HG02759 (cell line): Measurements from ENCODE around the gene ZNF148.

Experiments used
- ATAC-seq: cut with Tn5 transposase; IDR thresholded peaks from one replicate; pipeline ENCODE4 v1.9.1; 2021; ENCODE audit warnings: mild to moderate bottlenecking, moderate library complexity; ENCODE audit not compliant: unreplicated experiment

Gene ZNF148

DNA sequence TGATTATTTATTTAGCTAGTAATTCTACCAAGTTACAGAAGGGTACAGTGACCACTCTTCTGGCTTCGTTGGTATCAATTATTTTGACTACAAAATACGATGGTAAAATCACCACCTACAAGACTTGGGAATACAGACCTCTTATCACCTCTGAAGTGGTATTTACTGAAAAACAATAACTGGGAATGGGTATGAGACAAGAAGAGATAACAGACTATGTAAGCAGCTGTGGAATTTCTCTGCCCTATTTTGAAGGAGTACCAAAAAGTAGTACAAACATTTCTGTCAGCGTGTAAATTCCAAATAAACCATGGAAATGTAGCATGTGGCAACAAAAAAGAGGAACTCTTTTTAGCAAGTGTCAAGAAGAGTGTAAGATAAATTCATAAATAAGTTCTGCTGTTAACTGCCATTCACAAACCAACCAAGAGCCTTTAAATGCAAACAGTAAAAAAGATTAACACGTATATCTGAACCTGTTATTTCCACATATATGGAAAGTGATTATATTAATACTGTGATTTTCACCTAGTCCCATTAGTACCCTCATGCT lies 85.6 kb downstream of the ZNF148 start:
- no peak for ATAC-seq

DNA sequence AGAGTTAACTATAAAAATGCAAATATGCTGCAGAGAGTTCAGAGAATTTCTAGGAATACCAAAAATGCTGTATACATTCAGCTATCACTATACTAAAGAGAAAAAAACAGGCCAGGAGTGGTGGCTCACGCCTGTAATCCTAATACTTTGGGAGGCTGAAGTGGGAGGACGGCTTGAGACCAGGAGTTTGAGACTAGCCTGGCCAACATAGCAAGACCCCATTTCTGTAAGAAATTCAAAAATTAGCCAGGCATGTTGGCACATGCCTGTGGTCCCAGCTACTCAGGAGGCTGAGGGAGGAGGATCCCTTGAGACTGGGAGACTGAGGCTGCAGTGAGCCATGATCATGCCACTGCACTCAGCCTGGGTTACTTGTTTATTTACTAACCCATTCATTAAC lies 87.9 kb downstream of the ZNF148 start:
- ATAC-seq, result no peak

DNA sequence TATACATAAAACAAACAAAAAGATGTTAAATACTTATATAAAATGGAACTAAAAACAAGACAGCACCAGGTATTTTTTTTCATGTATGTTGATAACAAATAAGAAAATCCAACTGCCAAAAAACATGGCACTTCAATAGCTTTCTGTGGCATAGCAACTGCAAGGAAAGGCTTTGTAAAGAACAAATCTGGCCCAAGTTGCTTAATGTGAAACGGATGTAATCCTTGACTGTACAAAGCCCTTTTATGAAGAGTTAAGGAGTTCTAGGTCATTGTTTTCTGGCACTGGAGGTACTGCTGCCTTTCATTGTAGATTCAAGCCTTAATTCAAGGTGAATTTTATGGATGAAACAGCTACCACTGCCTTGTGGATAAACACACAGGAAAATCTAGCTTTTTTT lies 93.7 kb downstream of the ZNF148 start:
- no peak for ATAC-seq

DNA sequence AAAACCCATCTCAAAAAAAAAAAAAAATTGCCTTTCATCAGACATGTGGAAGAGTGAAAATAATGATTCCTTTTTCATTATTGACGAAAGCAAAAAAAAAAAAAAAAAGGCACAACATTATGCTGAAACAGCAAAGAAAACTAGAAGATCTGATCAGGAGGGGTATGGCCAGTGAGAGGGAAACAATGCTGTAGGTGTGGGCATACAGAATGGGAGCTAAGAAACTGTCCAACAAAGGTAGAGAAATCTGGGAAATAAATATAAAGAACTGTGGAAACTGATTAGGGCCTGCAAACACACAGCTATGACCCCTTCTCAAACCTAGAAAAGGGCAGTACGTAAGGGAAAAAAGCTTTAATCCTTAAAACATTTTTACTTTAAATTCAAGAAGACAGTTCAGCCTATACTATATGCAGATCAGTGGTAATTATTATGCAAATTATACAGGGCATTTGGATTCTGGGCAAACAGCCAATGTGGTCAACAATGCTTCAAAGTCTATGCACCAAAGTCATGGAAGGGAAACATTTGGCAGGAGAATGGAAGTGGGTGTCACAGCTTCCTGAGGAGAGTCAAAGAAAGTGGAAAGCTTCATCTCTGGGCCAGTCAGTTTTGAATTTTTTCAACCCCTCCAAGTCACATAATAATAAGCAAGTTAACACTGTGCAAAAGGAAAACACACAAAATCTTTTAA lies 94.3 kb downstream of the ZNF148 start:
- no peak for ATAC-seq

DNA sequence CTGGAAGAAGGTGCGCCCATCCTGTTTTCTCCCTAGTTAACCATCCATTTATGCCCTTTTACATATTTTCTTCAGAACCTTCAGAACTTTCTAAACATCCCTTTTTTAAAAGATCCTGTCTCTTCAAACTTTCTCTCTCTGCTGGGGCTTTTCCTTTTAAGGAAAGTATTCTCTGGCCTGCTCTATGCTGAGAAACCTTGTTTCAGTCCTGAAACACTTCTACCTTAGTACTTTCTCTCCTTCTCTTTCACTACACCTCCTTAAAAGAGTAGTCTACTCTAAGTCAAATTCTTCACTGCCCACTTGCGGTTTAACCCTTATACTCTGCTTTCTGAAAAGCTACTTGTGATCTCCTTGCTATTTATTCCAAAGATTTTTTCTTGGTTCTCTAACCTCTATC lies 97.0 kb downstream of the ZNF148 start:
- ATAC-seq, result no peak

DNA sequence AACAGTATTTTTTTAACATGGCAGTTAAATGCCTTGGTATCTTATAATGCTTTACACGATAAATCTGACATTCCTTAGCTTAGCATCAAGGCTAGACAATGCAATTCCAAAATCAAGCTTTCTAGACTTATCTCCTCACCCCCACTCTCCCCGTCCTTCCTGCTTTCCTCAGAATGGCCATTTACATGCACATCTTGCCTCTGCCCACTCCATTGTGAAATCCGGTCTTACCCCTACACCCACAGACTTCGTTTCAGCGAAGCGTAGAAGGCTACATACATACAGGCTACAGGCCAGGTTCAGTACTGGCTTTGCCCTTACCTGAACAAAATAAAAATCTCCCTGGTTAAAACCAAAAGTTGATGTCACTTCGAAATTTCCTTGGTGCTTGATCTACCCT lies 104.0 kb downstream of the ZNF148 start:
- ATAC-seq, result no peak

DNA sequence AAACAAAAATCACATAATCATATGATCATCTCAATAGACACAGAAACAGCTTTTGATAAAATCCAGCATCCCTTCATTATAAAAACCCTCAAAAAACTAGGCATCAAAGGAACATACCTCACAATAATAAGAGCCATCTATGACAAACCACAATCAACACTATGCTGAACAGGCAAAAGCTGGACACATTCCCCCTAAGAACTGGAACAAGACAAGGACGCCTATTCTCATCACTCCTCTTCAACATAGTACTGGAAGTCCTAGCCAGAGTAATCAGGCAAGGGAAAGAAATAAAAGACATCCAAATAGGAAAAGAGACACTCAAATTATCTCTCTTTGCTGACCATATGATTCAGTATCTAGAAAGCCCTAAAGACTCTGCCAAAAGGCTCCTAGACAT lies 107.7 kb downstream of the ZNF148 start:
- ATAC-seq, result no peak

DNA sequence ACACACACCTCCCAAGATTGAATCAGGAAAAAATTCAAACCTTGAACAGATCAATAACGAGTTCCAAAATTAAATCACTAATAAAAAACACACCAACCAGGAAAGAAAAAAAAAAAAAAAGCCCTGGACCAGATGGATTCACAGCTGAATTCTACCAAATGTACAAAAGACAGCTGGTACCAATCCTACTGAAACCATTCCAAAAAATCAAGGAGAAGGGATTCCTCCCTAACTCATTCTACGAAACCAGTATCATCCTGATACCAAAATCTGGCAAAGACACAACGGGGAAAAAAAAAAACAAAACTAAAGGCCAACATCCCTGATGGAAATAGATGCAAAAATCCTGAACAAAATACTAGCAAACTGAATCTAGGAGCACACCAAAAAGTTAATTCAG lies 108.2 kb downstream of the ZNF148 start:
- no peak for ATAC-seq

DNA sequence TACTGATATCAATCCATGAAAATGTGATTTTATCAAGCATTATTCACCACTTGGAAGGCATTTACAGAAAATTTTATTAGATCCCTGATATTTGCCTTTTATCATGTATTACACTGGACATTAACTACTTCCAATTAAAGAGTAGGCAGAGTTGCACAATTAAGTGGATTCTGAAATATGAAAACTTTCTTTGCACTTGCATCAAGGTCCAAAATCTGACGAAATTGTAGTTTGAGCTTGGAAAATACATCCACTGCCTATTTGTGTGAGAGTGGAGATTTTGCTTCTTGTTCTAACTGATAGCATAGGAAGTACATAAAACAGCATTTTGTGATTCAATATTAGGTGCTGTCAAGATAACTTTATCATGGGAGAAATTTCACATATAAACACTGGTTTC lies 113.0 kb downstream of the ZNF148 start:
- no peak for ATAC-seq

DNA sequence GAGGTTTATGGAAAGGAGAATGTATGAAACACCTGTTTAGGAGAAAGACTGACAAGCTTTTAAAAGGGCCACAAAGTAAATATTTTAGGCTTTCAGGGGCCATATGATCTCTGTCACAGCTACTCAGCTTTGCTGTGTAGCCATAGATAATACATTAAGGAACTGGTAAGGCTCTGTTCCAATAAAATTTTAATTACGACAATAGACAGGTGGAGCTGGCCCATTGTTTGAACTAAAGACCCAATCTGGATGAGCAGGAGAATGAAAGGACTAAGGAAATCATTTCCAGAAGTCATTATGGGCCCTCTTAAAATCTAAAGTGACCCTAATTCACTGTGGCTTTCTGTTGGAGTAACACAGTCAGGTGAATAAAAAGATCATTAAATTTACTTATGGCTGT lies 114.1 kb downstream of the ZNF148 start:
- ATAC-seq, result no peak

DNA sequence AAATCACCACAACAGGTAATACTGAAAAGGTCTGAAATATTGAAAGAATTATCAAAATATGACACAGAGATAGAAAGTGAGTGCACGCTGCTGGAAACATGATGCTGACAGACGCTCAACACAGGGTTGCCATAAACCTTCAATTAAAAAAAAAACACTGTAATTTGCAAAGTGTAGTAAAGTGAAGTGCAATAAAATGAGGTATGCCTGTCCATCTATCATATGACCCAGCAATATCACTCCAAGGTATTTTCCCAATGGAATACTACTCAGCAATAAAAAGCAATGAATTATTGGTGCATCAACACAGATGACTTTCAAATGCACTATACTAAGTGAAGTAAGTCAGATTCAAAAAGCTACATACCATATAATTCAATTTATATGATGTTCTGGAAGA lies 115.0 kb downstream of the ZNF148 start:
- no peak for ATAC-seq

DNA sequence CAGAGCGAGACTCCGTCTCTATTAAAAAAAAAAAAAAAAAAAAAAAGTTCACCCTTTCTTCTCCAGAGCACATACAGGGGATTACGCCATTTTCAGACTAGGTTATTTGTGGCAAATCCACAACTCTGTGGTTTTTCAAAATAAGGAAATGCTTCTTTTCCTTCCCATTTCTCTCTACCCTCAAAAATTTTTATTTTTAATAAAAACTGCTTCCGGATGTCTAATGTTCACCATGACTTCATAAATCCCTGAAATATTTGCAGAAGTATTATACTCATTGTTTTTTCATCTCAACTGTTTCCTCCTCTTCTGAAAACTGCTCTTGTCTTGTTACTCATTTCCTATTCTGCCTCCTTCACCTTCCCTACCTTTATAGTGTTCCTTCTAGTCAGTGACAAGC lies 117.6 kb downstream of the ZNF148 start:
- no peak for ATAC-seq

DNA sequence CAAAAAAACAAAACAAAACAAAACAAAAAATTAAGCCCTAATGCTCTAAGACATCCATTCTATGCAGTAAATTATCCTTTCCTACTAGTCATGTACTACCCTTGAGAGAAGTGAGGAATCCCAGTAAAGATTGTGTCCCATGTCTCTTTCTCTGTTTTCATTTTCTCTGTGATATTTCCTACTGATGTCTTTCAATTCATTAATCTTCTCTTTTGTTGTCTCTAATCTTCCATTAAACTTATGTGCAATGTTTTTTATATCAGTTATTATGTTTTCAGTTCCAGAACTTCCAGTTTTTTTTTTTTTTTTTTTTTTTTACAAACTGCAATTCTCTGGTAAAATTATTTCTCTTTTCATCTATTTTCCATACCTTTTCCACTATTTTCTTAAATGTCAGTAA lies 118.5 kb downstream of the ZNF148 start:
- ATAC-seq, result no peak

DNA sequence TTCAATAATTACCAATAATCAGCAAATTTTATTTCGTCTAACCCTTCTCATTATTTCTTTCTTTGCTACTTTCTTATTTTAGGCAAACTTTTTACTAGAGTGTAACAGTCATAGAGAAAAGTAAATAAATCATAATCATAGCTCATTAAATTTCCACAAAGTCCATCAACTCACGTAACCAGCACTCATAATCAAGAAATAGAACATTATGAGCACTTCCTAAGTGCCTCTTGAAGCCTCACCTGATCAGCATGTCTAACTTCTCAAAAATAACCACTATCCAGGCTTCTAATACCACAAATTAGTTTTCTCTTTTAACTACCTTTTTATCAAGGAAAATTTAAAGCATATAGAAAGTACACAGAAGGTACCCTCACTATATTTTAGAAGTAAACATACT lies 124.2 kb downstream of the ZNF148 start:
- ATAC-seq, result no peak

DNA sequence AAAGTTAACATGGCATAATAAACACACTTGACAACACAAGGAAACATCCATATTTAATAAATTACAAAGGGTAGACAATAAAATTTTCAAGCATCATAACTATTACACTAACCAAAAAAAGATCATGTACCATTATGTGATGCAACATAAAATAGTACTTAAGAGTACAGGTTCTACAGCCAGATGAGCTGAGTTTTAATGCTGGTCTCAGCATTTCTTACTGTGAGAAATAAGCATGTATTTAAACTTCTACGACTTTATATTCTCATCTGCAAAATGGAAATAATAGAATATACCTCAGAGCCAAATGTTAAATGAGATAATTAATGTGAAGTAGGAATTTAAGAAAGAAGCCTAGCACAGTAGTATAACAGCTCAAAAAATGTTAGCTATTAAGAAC lies 128.9 kb downstream of the ZNF148 start:
- no peak for ATAC-seq

DNA sequence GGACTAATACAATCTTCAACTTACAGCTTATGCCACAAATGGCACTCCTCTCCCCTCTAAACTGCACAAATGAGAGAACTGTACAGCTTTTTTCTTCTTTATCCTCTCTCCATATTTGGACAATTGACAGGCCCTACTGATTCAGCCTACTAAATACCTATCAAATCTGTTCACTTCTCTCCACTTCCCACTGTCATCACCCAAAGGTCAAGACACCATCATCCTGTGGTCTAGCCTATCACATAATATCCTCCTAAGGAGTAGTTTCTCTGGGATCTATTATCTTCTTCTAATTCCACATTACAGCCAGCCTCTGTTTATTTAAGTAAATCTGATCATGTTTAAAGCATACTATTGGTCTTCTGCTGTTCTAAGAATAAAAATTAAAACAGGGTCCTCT lies 129.6 kb downstream of the ZNF148 start:
- no peak for ATAC-seq

DNA sequence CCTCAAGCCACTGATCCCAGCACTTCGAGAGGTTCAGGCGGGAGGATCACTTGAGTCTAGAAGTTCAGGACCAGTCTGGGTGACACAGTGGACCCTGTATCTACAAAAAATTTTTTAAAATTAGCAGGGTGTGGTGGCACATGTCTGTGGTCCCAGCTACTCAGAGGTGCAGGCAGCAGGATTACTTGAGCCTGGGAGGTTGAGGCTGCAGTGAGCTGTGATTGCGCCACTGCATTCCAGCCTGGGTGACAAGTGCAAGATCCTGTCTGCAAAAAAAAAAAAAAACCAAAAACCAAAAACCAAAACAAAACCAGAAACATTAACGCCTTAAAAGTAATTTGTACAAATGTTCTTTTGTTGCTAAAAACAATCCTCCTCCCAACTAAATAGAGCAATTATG lies 134.6 kb downstream of the ZNF148 start:
- ATAC-seq, result no peak

DNA sequence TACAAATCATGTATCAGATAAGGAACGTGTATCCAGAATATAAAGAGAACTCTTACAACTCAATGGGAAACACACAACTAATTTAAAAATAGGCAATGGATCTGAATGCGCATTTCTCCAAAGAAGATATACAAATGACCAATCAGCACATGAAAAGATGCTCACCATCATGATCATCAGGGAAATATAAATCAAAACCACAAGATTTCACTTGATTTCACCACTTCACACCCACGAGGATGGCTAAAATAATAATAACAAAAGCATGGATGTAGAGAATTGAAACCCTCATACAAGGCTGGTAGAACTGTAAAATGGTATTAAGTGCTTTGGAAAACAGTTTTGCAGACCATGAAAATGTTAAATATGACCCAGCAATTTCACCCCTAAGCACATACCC lies 135.9 kb downstream of the ZNF148 start:
- no peak for ATAC-seq

DNA sequence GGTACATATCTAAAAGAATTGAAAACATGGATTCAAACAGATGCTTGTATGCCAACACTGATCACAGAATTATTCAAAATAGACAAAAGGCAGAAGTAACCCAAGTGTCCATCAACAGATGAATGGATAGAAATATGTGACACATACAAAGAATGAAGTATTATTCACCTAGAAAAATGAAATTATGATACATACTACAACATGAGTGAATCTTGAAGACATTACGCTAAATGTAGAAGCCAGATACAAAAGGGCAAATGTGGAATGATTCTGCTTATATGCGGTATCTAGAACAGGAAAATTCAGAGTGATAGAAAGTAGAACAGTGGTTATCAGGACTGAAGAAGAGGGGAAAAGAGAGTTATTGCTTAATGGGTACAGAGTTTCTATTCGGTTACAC lies 136.4 kb downstream of the ZNF148 start:
- ATAC-seq, result no peak

DNA sequence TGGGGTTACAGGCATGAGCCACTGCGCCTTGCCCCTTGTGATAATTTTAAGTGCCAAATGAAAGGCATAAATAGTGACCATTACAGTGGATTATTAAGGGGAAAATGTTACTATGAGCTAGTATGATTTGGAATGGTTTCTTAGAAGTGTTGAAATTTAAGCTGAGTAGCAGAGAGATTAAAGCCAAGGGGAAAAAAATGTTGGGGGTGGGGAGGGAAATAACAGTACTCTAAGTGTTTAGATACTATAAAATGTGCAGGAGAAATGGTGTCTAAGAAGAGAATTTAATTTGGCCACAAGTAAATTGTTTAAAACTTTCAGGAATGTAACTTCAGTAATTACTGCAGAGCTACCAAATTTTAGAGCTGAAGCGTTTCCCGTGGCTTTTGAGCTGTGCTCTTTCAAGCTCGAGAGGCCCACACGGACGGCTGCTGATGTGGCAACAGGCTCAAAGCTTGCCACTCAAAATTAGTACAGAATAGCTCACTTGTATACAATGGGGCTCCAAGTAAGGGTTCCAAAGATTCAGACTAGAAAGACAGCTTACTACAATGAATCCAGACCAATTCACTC lies 138.7 kb downstream of the ZNF148 start:
- ATAC-seq, result no peak

DNA sequence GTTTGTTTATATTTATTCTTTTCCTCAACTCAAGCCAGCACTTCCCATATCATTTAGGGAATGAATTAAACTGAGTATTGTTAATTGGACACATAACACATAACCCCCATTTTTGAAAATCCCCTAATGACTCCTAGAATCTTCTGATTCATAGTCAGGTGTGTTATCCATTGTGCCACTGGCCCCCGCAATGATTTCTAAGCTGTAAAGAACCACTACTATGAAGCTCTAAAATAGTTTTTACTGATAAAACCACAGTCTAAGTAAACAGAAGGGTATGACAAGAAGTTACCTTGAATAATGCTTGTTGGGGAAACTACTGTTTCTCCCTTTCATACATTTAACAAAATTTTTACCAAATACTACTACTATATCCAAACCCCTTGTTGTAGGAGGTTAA lies 140.3 kb downstream of the ZNF148 start:
- ATAC-seq, result no peak

DNA sequence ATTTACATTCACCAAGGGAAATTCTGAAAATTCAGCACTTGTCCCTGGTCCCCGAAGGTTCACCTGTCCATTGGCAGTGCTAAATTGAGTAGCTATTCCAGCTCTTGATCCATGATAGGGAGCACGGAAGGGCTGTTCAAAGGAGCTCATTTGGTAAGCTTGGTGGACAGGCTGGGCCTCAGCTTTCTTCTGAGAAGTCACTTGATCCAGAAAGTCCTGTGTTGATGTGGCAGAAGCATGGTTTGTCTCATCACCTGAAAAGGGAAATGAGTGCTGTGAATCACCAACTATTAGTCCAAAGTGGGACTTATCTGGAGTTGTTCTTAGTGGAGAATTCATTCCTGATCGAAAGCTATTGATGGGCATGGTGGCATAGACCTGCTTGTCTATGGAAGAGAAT lies 142.7 kb downstream of the ZNF148 start:
- ATAC-seq, result no peak

DNA sequence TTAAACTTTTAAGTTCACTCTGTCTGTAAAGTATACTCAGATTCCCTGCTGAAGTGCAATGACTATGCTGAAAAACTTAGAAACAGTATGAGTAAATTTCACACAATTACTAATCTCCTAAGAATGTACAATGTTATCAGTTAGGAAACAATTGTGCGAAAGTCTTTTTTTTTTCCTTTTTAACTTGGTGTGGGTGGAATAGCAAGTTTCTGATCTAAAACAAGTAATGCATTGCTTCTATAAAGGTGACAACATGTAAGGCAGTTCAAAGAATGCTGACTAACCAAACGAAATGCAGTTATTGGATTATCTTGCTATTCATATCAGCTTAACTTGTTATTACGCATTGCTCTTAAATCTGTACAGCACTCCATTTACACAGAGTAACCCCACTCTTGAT lies 143.2 kb downstream of the ZNF148 start:
- no peak for ATAC-seq
